KMS-11 (cell line): ENCODE results near the gene LPAR2.
"Not testable (repeated sequence)": the region's sequence is repeated elsewhere in the genome, so short reads cannot be mapped to it uniquely, and the experiment has no call there.

ENCODE experiments used
- H2AFZ ChIP-seq: fragments of 200-600 bp; sonication (generic); 2 replicates; pipeline ENCODE4 v1.6.1; 2016; ENCODE audit warnings: antibody characterized with exemption, mixed run types, low read depth
- H3K27ac ChIP-seq: fragments of 200-600 bp; sonication (generic); 2 replicates; pipeline ENCODE4 v1.6.1; 2016; ENCODE audit warnings: mild to moderate bottlenecking, mixed run types
- H3K27me3 ChIP-seq: fragments of 200-600 bp; sonication (generic); 2 replicates; pipeline ENCODE4 v1.6.1; 2017; ENCODE audit warnings: mild to moderate bottlenecking, low read depth, mixed run types, moderate library complexity; ENCODE audit not compliant: insufficient read depth
- H3K36me3 ChIP-seq: fragments of 200-600 bp; sonication (generic); 2 replicates; pipeline ENCODE4 v1.6.1; 2017; ENCODE audit warnings: mild to moderate bottlenecking, mixed run types; ENCODE audit not compliant: insufficient read depth
- H3K4me1 ChIP-seq: fragments of 200-600 bp; sonication (generic); 2 replicates; pipeline ENCODE4 v1.6.1; 2016; ENCODE audit warnings: mild to moderate bottlenecking, low read depth, mixed run types; ENCODE audit not compliant: poor library complexity, severe bottlenecking
- H3K4me2 ChIP-seq: fragments of 200-600 bp; sonication (generic); 2 replicates; pipeline ENCODE4 v1.7.0; 2016; ENCODE audit warnings: mild to moderate bottlenecking, mixed run types
- H3K4me3 ChIP-seq: fragments of 200-600 bp; sonication (generic); IDR thresholded peaks from 2 replicates; pipeline ENCODE4 v1.6.1; 2017; ENCODE audit warnings: low read depth, low read length, mixed read lengths; ENCODE audit not compliant: insufficient read depth
- H3K79me2 ChIP-seq: fragments of 200-600 bp; sonication (generic); 2 replicates; pipeline ENCODE4 v1.6.1; 2016; ENCODE audit warnings: low read depth, mixed run types; ENCODE audit not compliant: insufficient read depth
- H3K9ac ChIP-seq: fragments of 200-600 bp; sonication (generic); 2 replicates; pipeline ENCODE4 v1.6.1; 2016; ENCODE audit warnings: mild to moderate bottlenecking, mixed run types
- H4K20me1 ChIP-seq: fragments of 200-600 bp; sonication (generic); 2 replicates; pipeline ENCODE4 v1.6.1; 2016; ENCODE audit warnings: mild to moderate bottlenecking, mixed run types; ENCODE audit not compliant: insufficient read depth
- CTCF ChIP-seq: fragments of 200-600 bp; sonication (generic); conservative IDR thresholded peaks from 2 replicates; pipeline ENCODE4 v1.6.1; 2017; ENCODE audit warnings: low read depth, mild to moderate bottlenecking, antibody characterized with exemption, low read length, moderate library complexity, mixed read lengths

Gene LPAR2

GRCh38 chr19:19602136-19602712 lies 25.8 kb downstream of the LPAR2 start:
- H3K36me3 ChIP-seq = no peaks in the 10 kb centered on the region
- no peaks in the 10 kb centered on the region for H4K20me1 ChIP-seq
- no peak overlapping the region for H3K4me3 ChIP-seq
- no peak overlapping the region for H2AFZ ChIP-seq
- H3K9ac ChIP-seq = no peak overlapping the region
- no peaks in the 10 kb centered on the region for H3K27me3 ChIP-seq
- H3K27ac ChIP-seq = no peak overlapping the region
- H3K79me2 ChIP-seq = no peaks in the 10 kb centered on the region
- no peak for TF ChIP-seq CTCF
- H3K4me2 ChIP-seq = no peak overlapping the region
- H3K4me1 ChIP-seq = no peaks in the 10 kb centered on the region

GRCh38 chr19:19600793-19601330 lies 27.2 kb downstream of the LPAR2 start:
- no peaks in the 10 kb centered on the region for H4K20me1 ChIP-seq
- H3K27ac ChIP-seq = no peak overlapping the region
- no peaks in the 10 kb centered on the region for H3K79me2 ChIP-seq
- H3K4me3 ChIP-seq = no peak overlapping the region
- no peaks in the 10 kb centered on the region for H3K27me3 ChIP-seq
- no peak for TF ChIP-seq CTCF
- H3K4me2 ChIP-seq = no peak overlapping the region
- H3K4me1 ChIP-seq = no peaks in the 10 kb centered on the region
- H2AFZ ChIP-seq = no peak overlapping the region
- no peak overlapping the region for H3K9ac ChIP-seq
- no peaks in the 10 kb centered on the region for H3K36me3 ChIP-seq

- not testable (repeated sequence) for H3K4me3 ChIP-seq, H3K9ac ChIP-seq, H3K4me1 ChIP-seq
These were observed 29.1 kb downstream of the LPAR2 start for GRCh38 chr19:19598728-19599451.

GRCh38 chr19:19597809-19598306 lies 30.2 kb downstream of the LPAR2 start:
- no peaks in the 10 kb centered on the region for H3K36me3 ChIP-seq
- no peak for TF ChIP-seq CTCF
- H3K4me2 ChIP-seq = no peak overlapping the region
- no peak overlapping the region for H3K27ac ChIP-seq
- no peaks in the 10 kb centered on the region for H3K27me3 ChIP-seq
- no peaks in the 10 kb centered on the region for H3K79me2 ChIP-seq
- H3K9ac ChIP-seq = no peak overlapping the region
- no peaks in the 10 kb centered on the region for H3K4me1 ChIP-seq
- H2AFZ ChIP-seq = no peak overlapping the region
- no peak overlapping the region for H3K4me3 ChIP-seq
- no peaks in the 10 kb centered on the region for H4K20me1 ChIP-seq

More at GRCh38 chr19:19598728-19599451, 29.1 kb downstream of the LPAR2 start:
- H3K36me3 ChIP-seq, H3K79me2 ChIP-seq, H3K4me2 ChIP-seq, H3K27me3 ChIP-seq, H4K20me1 ChIP-seq, H2AFZ ChIP-seq, H3K27ac ChIP-seq: not testable (repeated sequence)
